NCI-H526 treated with DMSO at 0.1 percent for 48 hours (cell line): Measurements from ENCODE around the gene NELL2.
"Not testable (repeated sequence)": the region's sequence is repeated elsewhere in the genome, so short reads cannot be mapped to it uniquely, and the experiment has no call there.

Experiments
- DNase-seq: peaks from one replicate; lab custom pipeline; 2025; lab: John Stamatoyannopoulos, UW

NELL2 gene

DNA sequence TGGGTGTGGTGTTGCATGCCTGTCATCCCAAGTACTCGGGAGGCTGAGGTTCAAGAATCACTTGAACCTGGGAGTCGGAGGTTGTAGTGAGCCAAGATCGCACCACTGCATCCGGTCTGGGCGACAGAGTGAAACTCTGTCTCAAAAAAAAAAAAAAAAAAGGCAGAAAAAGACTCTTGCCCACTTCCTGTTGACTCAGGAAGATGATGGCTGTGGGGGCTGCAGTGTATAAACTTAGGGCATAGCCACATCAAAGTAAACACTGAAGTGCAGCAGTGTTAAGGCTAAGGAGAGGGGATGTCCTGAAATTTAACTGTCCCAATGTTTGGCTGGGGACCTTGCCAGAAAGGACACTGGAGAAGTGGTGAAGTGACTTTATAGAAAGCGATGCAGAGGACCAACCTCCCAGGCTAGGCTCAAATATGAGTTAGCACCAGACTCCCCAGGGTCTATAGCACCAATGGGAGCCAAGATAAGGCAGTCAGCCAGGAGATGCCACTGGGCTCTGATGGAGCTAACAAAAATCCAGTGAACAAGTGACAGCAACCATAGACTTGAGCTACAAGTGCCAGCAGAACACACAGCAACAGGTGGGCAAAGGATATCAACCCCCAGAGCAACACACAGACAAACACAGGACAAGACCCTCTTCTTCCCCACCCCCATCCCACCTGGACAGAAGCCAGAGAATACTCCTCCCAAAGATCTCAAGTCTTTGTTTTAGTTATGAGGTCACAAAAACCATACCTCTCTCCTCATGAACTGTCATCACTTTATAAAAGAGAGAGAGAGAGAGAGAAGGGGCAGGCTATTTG, 28.0 kb downstream of the NELL2 start:
- DNase-seq, result no peak

DNA sequence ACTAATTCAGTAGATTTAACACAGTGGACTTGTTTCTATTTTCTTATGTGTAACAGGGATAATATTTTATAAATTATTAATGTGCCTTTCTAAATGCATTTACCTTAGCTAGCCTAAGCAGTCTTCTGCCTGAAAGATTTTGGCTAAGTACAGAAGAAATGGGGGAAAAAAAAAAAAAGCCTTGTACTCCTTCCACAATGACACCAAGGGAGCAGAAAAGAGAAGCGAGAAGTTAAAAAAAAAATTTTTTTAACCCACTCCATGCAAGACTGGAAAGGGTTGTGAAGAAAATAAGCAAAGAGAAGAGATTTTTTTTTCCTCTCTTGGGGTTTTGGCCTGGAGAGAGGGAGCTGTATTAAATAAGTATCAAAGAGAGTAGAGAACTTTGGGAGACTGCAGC, 28.7 kb downstream of the NELL2 start:
- no peak for DNase-seq

DNA sequence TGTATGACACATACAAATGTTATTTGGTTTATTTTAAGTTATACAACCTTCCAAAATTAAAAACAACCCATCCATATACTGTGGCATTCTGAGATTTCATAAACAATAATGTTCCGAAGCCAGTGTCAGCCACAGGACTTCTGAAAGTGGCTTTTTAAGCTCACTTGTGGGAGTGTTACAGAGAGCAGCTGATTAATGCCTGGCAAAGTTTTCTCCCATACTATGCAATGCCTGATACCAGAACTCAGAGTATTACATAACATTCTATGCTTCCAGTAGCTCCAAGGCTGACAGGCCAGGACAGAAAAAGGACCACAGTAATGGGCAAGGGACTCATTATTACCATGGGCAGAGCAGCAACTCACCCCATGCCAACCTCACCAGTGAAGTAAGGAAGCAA, 29.3 kb downstream of the NELL2 start:
- no peak for DNase-seq

DNA sequence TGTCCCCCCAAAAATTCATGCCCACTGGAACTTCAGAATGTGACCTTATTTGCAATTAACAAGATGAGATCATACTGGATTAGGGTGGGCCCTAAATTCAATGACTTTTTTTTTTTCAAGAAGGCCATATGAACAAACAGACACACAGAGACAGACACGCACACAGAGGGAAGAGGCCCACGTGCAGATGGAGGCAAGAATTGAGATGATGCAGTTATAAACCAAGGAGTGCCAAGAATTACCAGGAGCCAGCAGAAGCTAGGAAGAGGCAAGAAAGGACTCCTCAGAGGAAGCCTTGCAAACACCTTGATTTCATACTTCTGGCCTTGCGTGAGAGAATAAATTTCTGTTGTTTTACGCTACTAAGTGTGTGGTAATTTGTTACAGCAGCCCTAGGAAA, 33.4 kb downstream of the NELL2 start:
- DNase-seq, result no peak

DNA sequence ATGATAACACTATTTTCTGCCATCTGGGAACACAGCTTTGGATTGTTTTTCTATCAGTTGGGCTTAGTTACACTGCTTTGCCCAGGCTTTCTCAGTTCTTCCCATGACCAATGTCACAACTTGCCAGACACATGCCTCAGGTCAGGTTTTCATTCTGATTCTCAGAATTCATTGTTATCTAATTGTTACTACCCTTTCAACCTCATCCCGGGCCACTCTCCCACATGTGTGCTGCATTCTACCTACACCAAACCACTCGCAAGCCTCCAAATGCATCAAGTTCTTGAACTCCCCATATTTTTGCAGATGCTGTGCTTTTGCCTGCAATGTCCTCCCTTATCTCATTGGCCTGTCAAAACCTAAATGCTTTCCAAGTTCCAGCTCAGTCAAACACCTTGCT, 36.3 kb downstream of the NELL2 start:
- no peak for DNase-seq

DNA sequence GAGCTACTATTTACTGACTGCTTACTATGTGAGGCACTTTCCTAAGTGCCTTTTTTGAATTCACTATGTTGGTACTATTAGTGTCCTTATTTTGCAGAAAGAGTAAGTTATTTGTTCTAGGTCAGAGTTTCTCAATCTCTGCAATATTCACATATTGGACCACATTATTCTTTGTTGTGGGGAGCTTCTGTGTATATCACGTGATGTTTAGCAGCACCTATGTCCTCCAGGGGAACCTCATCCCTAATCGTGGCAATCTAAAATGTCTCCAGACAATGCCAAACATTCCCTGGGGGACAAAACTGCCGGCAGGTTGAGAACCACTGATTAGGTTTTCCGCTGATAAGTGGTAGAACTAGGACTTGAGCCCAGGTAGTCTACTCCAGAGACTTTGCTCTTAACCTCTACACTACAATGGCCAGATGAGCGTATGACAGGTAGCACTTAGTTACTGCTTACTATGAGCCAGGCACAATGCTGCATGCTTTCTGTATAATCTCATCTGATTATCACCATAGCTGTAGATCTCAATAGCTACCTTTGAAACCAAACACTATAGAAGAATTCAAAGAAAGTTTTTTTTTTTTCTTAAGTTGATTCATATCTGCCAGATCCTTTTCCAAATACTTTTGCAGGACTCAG, 38.9 kb downstream of the NELL2 start:
- DNase-seq, result no peak

DNA sequence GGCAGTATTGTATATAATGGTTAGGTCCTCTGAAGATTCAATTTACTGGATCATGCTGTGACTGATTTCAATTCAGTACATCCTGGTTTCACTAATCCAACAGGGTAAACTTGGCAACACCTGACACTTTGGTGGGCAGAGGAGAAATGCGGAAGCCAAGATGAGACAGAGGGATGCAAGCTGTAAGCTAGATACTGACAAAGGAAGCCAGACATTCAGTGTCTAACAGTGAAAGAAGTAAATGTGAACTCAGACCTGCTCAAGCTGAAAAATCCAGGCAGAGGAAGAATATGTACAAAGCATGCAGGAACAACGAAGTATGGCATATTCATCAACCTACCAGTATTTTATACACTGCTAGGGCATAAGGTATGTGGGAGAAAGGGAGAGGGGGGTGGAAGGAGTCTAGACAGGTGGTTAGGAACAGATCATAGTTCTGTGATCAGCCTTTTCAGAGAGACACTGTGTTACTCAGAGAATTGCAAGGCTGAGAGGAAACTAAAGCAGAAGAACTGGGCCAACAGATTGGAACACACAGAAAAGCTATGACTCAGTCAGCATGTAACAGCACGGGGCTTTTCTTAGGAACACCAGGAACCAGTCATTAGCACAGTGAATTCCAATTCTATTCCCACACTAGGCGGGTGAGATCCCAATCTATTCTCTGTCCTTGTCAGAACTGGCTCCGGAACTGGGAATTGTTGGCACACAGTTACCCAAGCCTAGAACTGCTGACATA, 40.3 kb downstream of the NELL2 start:
- no peak for DNase-seq

DNA sequence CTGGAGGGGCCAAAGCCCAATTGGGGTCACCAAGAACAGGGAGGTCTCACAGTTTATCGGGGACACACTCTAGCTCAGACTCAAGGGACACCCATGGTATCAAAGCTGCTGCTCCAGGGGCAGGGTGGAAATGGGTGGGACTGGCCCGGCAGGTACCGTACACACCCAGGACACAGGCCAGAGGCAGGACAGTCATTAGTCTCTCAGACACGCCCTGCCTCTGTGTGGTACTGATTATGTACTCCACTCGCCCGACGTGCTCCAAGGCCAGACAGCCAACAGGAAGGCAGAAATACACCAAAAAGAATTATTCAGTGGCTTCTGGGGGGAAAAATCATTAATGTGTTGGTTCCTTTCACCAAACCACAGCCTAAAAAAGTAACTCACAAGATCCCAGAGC, 41.1 kb downstream of the NELL2 start:
- DNase-seq, result not testable (repeated sequence)

DNA sequence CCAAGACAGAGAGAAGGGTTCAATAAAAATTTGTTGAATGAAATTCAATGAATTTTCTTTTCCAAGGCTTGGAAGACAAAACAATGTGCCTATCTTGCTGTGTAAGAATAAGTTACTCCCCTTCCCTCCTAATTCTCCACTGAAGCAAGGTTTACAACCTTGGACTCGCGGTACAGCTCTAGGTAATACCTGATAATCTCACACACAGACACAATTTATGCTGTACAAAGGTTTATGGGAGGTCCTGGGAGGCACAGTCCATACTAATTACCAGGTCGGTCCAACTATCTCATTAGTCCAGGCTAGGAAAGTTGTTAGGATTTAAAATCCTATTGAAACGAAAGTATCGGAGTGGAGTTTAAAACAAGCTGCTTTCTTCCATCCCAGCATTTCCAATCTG, 42.6 kb downstream of the NELL2 start:
- DNase-seq, result no peak

DNA sequence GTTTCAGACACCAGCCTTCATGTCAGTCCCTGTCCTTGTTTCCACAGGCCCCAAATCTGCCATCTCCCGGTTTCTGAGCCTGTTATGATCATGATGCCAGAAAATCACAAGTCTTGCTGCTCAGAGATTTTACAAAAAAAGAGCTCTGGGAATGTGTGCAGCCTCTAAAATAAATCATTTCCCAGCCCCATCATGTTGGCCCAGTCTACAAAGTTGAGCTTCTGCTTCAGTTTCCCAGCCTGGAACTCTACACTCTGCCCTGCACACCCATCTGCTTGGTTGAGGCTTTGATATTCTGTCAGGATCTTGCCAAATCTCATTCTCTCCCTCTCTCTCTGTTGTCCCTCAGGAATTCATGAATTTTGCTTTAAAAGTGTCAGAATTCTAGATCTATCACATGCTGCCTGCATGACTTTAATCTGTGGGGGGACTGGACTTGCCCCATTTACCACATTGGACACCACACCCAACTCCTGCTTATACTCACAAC, 45.5 kb downstream of the NELL2 start:
- no peak for DNase-seq

DNA sequence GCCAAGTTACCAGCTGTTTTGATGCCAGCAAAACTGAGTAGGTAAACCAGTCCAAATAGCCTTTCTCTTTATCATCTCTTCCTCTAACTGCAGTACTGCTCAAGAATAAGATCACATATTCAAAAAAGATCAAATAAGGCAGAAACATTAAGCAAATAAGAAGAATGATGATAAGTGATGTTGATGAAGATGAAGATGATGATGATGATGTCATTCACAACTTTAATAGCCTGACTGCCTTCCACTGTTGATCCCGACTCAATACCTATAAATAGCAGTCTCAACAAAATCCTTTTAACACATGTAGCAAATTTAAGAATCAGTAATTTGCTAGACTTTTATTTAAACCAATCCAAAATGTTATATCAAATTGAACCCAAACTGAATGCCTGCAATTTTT, 47.1 kb downstream of the NELL2 start:
- DNase-seq, result no peak

DNA sequence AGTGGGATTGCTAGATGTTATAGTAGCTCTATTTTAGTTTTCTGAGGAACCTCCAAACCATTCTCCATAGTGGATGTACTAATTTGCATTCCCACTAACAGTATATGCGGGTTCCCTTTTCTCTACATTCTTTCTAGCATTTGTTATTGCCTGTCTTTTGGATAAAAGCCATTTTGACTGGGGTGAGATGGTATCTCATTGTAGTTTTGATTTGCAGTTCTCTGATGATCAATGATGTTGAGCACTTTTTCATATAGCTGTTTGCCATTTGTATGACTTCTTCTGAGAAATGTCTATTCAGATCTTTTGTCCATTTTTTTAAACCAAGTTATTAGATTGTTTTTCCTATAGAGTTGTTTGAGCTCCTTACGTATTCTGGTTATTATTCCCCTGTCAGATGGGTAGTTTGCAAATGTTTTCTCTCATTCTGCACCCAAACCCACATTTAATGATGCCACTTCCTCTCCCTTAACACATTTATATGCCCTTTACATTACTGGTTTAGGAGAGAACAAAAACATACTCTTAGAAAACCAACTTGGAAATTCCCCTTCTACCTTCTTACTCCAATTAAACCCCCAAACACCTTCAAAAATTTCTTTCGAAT, 48.2 kb downstream of the NELL2 start:
- DNase-seq, result no peak

DNA sequence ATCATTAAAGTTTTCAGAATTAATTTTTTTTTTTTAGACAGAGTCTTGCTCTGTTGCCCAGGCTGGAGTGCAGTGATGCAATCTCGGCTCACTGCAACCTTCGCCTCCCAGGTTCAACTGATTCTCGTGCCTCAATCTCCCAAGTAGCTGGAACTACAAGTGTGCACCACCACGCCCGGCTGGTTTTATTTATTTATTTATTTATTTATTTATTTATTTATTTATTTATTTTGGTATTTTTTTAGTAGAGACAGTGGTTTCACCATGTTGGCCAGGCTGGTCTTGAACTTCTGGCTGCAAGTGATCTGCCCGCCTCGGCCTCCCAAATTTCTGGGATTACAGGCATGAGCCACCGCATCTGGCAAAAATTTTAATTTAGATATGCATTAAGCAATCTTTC, 54.4 kb downstream of the NELL2 start:
- DNase-seq, result not testable (repeated sequence)

DNA sequence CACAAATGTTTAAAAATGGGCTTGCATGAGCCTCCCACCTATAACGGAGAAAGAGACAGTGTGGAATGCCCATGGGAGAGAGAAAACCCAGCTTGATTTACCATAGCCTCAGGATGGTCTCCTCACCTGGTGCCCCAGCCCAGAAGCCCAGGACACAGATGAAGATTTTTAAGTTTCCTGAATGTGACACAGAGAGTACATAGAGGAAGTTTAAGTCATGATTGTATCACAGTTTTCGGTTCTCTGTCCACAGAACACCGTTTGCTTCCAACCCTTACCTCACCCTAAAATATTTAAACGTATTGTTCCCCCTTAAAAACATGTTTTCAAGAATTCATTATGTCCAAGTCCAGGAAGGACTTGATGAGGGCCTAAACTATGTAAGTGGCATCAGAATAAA, 56.2 kb downstream of the NELL2 start:
- DNase-seq, result no peak

DNA sequence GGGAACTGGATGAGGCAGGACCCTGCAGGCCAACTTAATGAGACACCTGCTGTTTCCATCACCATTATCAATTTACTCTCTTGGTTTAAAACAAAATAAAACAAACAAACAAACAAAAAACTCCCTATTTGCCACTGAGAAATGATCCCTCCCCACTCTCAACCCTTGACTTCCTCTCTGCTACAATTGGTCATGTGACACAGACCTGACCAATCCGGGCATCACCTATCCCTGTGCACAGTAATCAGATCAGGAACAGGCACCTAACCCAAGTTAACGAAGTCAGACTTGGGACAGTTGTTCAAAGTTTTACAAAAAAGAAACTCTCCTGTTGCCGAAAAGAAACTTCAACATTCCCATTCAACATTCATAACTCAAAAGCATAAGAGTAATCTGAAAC, 58.4 kb downstream of the NELL2 start:
- DNase-seq, result no peak

DNA sequence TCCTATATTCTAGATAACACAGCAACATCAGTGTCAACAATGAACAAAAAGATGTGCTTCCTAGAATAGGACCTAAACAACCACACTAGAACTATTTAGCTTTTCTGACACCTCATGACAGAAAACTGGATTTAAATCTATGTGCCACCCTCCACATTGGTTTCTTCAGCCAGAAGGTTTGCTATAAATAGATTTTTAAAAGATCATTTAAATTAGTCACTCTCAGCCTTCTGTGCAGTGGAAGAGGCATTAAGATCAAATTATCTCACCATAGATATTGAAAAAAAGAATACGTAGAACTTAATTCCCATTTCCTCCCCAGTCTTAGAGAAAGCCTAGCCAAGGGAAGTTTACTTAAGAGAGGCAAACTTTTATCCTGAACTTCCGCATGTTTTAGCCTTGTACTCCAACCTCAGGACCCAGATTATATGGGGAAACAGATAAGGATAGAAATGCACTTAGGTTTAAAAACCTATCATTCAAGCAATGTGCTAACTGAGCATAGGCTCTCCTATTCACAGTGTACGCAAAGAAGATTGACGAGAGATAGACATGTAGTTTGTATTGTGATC, 59.6 kb downstream of the NELL2 start:
- no peak for DNase-seq

DNA sequence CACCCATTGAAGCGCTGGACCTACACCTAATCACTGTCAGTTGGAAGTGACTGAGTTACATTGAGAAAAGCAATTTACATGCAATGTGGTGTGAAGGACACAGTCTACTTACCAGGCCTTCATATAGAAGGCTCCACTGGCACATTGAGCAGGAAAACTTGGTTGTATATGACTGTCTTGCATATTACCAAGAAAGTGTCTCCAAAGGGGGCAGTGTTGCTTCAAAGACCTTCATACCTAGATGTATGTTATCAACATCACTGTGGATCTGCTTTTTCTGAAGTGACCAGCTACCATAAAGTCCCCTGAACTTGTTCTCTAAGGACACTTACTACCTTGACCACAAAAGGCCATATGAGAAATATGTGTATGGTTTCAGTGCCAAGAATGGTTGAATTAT, 64.1 kb downstream of the NELL2 start:
- peak; percentile 1 for DNase-seq

DNA sequence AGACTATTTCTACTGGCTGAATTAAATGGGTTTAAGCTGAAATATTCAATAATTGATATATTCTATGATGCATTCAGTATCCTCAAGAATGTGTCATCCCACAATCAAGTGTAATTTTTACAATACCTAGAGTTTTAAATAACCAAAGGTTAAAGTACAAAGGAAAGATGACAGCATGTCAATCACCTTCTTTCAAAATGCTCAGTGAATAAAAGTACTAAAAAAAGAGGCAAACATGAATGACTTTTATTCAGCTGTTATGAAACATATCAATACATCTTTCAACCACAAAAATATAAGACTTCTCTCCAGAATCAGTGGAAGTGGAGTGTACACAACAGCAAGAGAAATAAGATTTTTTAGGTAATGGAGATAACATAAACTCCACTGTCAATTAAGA, 72.0 kb downstream of the NELL2 start:
- DNase-seq, result no peak

DNA sequence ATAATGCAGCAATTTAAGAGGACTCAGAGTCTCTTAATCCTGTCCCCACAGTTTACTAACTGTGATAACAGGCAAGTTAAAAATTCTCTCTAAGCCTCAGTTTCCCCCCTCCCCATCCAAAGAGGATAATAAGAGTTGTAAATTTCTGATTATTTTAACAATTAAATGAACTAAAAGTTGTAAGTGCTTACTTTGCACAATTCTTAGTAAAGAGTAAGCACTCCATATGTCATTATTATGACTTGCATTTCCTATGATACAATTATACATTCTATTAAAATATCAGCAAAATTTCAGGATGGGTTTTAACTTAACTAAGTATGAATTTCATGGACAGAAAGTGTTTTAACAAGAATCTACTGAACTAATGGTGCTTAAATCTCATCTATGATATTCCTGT, 80.1 kb downstream of the NELL2 start:
- DNase-seq, result no peak

DNA sequence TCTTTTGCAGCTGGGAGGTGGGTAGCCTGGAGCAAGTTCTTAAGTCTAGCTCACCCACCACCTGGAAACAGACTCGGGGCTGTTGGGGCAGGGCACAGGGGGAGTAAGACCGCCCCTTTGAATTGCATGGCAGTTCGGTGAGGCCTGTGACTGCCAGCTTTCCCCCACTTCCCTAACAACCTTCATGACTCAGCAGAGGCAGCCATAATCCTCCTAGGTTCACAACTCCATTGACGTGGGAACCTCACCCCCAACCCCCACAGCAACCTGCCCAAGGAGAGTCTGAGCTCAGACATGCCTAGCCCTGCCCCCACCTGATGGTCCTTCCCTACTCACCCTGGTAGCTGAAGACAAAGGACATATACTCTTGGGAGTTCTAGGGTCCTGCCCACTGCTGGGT, 87.4 kb downstream of the NELL2 start:
- no peak for DNase-seq

DNA sequence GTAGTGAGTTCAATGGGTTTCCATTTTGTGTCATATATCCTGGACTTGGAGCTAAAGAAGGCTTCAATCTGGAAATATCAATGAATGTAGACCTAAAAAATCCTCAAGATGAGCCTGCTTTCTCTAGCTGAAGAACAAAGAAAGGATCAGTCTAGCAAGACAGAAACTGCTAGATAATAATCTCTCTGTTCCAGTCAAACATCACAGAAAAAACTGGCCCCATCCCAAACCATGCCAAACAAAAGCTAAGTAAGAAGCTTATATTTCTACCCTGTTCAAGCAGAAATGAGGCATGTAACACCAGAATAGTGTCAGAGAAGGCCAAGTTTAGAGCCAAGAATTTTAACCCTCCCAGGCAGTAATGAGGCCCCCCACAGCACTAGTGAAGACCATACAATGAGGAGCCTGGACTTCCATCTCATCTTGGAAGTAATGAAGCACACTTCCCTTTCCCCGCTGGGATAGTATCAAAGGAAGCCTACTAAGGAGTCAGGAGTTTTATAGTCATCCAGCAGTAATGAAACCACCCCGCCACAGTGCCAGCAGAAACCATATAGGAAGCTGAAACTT, 95.8 kb downstream of the NELL2 start:
- no peak for DNase-seq

DNA sequence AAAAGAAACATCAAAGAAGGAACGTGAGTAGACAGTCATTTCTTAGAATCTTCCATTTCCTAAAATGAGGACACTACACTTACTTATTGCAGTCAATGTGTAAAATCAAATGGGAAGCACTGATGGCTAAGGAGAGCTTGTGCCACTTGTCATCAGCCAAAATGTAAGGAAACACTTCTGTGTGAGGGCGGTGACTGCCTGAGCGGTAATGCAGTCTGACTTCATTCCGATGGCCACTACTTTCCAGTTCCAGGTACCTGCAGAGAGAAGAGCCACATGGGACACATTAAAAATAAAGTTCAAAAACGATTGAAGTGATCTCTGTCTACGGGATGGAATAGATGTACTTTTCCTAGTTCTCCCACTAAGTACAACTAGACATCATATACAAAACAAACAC, 96.3 kb downstream of the NELL2 start:
- no peak for DNase-seq
